Trophoblast cell (in vitro differentiated cells and primary cell): Measurements from ENCODE around the gene TNP2.
A peak's percentile ranks its signal among the peaks of the same experiment; 100 is the strongest.

ENCODE experiments used
- DNase-seq, 2 donors: peaks; one replicate each; pipeline ENCODE4 v3.0.0-alpha.2; 2016
- H2AFZ ChIP-seq: 2 replicates; pipeline ENCODE4 v1.6.1; 2013; ENCODE audit warnings: low read length, moderate library complexity, mild to moderate bottlenecking; ENCODE audit not compliant: insufficient read depth, poor library complexity
- H2AK5ac ChIP-seq: 2 replicates; pipeline ENCODE4 v1.6.1; 2013; ENCODE audit warnings: mild to moderate bottlenecking, low read length
- H2BK120ac ChIP-seq: 2 replicates; pipeline ENCODE4 v1.6.1; 2013; ENCODE audit warnings: low read length, mild to moderate bottlenecking, moderate library complexity; ENCODE audit not compliant: insufficient read depth, poor library complexity
- H2BK12ac ChIP-seq: 2 replicates; pipeline ENCODE4 v1.6.1; 2013; ENCODE audit warnings: mild to moderate bottlenecking, low read length, moderate library complexity
- H2BK5ac ChIP-seq: 2 replicates; pipeline ENCODE4 v1.6.1; 2013; ENCODE audit warnings: low read length, low read depth, moderate library complexity, mild to moderate bottlenecking; ENCODE audit not compliant: poor library complexity
- H3K14ac ChIP-seq: 2 replicates; pipeline ENCODE4 v1.6.1; 2013; ENCODE audit warnings: mild to moderate bottlenecking, low read length
- H3K18ac ChIP-seq: 2 replicates; pipeline ENCODE4 v1.6.1; 2013; ENCODE audit warnings: mild to moderate bottlenecking, low read length
- H3K23ac ChIP-seq: 2 replicates; pipeline ENCODE4 v1.6.1; 2013; ENCODE audit warnings: low read length
- H3K27ac ChIP-seq: 2 replicates; pipeline ENCODE4 v1.5.1; 2013; ENCODE audit warnings: low read depth, mild to moderate bottlenecking, inconsistent platforms, low read length, moderate library complexity
- H3K27me3 ChIP-seq: 2 replicates; pipeline ENCODE4 v1.6.1; 2013; ENCODE audit warnings: inconsistent platforms, mild to moderate bottlenecking, low read length, moderate library complexity; ENCODE audit not compliant: insufficient read depth
- H3K36me3 ChIP-seq, 2 experiments: 1 replicate in 1 of 2; 2 replicates in 1 of 2; pipeline ENCODE4 v1.6.1; 2013; ENCODE audit warnings: low read length in 2 of 2, mild to moderate bottlenecking in 2 of 2, moderate library complexity in 1 of 2; ENCODE audit not compliant: insufficient read depth in 2 of 2, control insufficient read depth in 1 of 2
- H3K4ac ChIP-seq: 2 replicates; pipeline ENCODE4 v1.6.1; 2013; ENCODE audit warnings: low read depth, mild to moderate bottlenecking, low read length, moderate library complexity
- H3K4me1 ChIP-seq, 2 experiments: 1 replicate in 1 of 2; 2 replicates in 1 of 2; pipeline ENCODE4 v1.6.1; 2013; ENCODE audit warnings: low read length in 2 of 2, mild to moderate bottlenecking in 2 of 2, moderate library complexity in 1 of 2; ENCODE audit not compliant: insufficient read depth in 2 of 2, control insufficient read depth in 1 of 2
- H3K4me2 ChIP-seq: 2 replicates; pipeline ENCODE4 v1.6.1; 2013; ENCODE audit warnings: inconsistent platforms, mild to moderate bottlenecking, low read length, moderate library complexity
- H3K4me3 ChIP-seq: 2 replicates; pipeline ENCODE4 v1.5.1; 2013; ENCODE audit warnings: mild to moderate bottlenecking, low read depth, low read length, inconsistent platforms
- H3K79me1 ChIP-seq: one replicate; pipeline ENCODE4 v1.6.1; 2013; ENCODE audit warnings: low read length
- H3K79me2 ChIP-seq: 2 replicates; pipeline ENCODE4 v1.6.1; 2013; ENCODE audit warnings: low read length, mild to moderate bottlenecking; ENCODE audit not compliant: control insufficient read depth, insufficient read depth, poor library complexity
- H3K9ac ChIP-seq: 2 replicates; pipeline ENCODE4 v1.6.1; 2013; ENCODE audit warnings: mild to moderate bottlenecking, low read length
- H3K9me3 ChIP-seq: 2 replicates; pipeline ENCODE4 v1.6.1; 2013; ENCODE audit warnings: low read depth, mild to moderate bottlenecking, control low read depth, inconsistent platforms, low read length; ENCODE audit not compliant: insufficient read depth
- H4K12ac ChIP-seq: 2 replicates; pipeline ENCODE4 v1.6.1; 2013; ENCODE audit warnings: low read depth, mild to moderate bottlenecking, low read length, moderate library complexity
- H4K8ac ChIP-seq: 2 replicates; pipeline ENCODE4 v1.6.1; 2013; ENCODE audit warnings: low read depth, mild to moderate bottlenecking, low read length, moderate library complexity
- H4K91ac ChIP-seq: one replicate; pipeline ENCODE4 v1.6.1; 2013; ENCODE audit warnings: low read depth, mild to moderate bottlenecking, low read length, moderate library complexity
- WGBS: extraction: QIAGEN DNeasy Blood & Tissue Kit; methylation state at CpG from one replicate; pipeline ENCODE4 v1.1.7; 2013; ENCODE audit warnings: missing lambda C conversion rate; ENCODE audit not compliant: insufficient read length, insufficient coverage; ENCODE audit errors: extremely low coverage; 5-methylcytosine and 5-hydroxymethylcytosine counted together

The TNP2 gene

DNA sequence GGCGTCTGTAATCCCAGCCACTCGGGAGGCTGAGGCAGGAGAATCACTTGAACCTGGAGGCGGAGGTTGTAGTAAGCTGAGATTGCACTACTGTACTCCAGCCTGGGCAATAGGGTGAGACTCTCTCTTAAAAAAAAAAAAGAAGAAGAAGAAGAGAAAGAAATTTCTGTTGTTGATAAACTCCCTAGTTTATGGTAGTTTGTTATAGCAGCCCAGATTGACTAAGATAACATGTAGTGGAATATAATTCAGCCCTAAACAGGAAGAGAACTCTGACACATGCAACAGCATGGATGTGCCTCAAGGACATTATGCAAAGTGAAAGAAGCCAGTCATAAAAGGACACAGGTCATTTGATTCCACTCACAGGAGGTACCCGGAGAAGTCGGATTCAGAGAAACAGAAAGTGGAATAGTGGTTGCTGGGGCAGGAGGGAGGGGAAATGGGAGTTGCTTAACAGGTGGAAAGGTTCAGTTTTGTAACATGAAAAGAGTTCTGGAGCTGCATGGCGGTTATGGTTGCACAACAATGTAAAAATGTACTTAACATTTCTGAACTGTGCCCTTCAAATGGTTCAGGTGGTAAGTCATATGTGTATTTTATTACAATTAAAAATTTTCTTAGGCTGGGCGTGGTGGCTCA is 38.0 kb upstream of the TNP2 start:
- no CpG with 5 or more reads among the region's 7 CpGs for WGBS
- Histone ChIP-seq H3K4me2 (no peak overlapping the region), H2BK12ac (no peak overlapping the region)

DNA sequence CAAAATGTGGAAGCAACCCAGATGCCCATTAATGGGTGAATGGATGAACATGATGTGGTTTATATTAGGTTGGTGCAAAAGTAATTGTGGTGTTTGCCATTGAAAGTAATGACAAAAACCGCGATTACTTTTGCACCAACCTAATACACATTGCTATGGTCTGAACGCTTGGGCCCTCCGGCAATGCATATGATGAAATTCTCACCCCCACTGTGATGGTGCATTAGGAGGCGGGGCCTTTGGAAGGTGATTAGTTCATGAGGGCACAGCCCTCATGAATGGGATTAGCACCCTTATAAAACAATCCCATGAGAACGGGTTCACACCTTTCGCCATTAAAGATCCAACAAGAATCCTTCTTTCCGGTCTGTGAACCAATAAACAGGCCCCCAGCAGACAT is 37.3 kb upstream of the TNP2 start:
- H3K4ac ChIP-seq: no peak overlapping the region
- H3K4me2 ChIP-seq: no peak overlapping the region
- H4K8ac ChIP-seq: no peak overlapping the region
- H3K9ac ChIP-seq: no peak overlapping the region
- no peak overlapping the region for H4K12ac ChIP-seq
- H2BK120ac ChIP-seq: no peak overlapping the region
- no peak overlapping the region for H3K4me3 ChIP-seq
- no peak overlapping the region for H3K27ac ChIP-seq
- H2AFZ ChIP-seq: no peak overlapping the region
- H3K79me2 ChIP-seq: no peaks in the 10 kb centered on the region
- no peaks in the 10 kb centered on the region for H3K36me3 ChIP-seq
- H3K4me1 ChIP-seq: peaks cover 9 to 14% of the 10 kb centered on the region in 2 experiments
- H3K79me1 ChIP-seq: peaks cover 4% of the 10 kb centered on the region
- H3K23ac ChIP-seq: no peak overlapping the region
- no peak overlapping the region for H2AK5ac ChIP-seq
- no peaks in the 10 kb centered on the region for H3K27me3 ChIP-seq
- no CpG with 5 or more reads among the region's 8 CpGs for WGBS
- H2BK5ac ChIP-seq: no peak overlapping the region
- H2BK12ac ChIP-seq: no peak overlapping the region
- no peak overlapping the region for H3K14ac ChIP-seq
- peak; percentile 54 to 68 for DNase-seq
- H3K9me3 ChIP-seq: no peaks in the 10 kb centered on the region
- H3K18ac ChIP-seq: no peak overlapping the region
- H4K91ac ChIP-seq: no peak overlapping the region

More for the DNA sequence above, 38.0 kb upstream of the TNP2 start:
- no peaks in the 10 kb centered on the region for H3K79me2 ChIP-seq
- H3K36me3 ChIP-seq: no peaks in the 10 kb centered on the region
- no peak overlapping the region for H3K18ac ChIP-seq
- no peak overlapping the region for H2AFZ ChIP-seq
- H3K4me3 ChIP-seq: no peak overlapping the region
- DNase-seq: peak; percentile 91 to 96
- H3K4ac ChIP-seq: no peak overlapping the region
- no peak overlapping the region for H4K12ac ChIP-seq
- H3K9me3 ChIP-seq: no peaks in the 10 kb centered on the region
- H3K9ac ChIP-seq: no peak overlapping the region
- H4K91ac ChIP-seq: no peak overlapping the region
- H2BK120ac ChIP-seq: no peak overlapping the region
- H3K79me1 ChIP-seq: peaks cover 6% of the 10 kb centered on the region
- H2BK5ac ChIP-seq: no peak overlapping the region
- H3K14ac ChIP-seq: no peak overlapping the region
- no peak overlapping the region for H2AK5ac ChIP-seq
- peaks cover 13 to 19% of the 10 kb centered on the region in 2 experiments for H3K4me1 ChIP-seq
- H3K27me3 ChIP-seq: no peaks in the 10 kb centered on the region
- H3K23ac ChIP-seq: no peak overlapping the region
- no peak overlapping the region for H3K27ac ChIP-seq
- no peak overlapping the region for H4K8ac ChIP-seq

DNA sequence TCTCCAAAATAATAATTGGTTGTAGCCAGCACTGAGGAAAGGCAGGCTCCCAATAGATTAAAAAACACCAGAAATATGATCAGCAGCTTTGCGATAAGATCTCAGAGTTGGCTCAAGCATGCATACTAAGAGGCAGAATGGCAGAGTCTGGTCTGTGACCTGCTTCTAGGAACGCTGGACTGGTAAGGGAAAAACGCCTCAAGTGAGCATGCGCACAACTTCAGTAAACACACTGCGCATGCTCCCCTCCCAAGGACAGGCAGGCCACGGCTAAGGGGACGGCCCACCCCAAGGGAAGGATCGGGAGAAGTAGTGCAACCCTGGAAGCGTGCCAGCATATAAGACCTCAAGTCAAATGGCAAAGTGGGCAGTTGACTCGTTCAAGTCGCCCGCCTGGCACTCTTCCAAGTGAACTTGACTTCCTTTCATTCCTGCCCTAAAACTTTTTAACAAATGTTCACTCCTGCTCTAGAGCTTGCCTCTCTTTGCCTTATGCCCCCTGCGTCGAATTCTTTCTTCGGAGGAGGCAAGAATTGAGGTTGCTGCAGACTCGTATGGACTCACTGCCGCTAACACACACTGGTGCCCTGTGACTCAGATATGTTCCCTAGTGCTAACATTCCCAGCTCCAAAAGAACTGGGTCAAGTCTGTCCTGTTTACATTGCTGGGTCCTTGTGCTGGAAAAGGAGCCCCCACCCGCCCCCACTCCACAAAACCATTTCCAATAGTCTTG is 34.4 kb upstream of the TNP2 start:
- Histone ChIP-seq H3K9ac (no peak overlapping the region), H3K14ac (no peak overlapping the region), H3K23ac (no peak overlapping the region), H3K9me3 (no peaks in the 10 kb centered on the region), H2BK12ac (peak overlapping the region; percentile 1), H3K4ac (no peak overlapping the region), H3K18ac (no peak overlapping the region), H3K27ac (no peak overlapping the region), H3K4me1 (peaks cover 8 to 9% of the 10 kb centered on the region in 2 experiments), H3K79me1 (peaks cover 4% of the 10 kb centered on the region), H4K8ac (peak overlapping the region; percentile 21), H3K79me2 (no peaks in the 10 kb centered on the region), H2BK5ac (no peak overlapping the region), H4K91ac (peak overlapping the region; percentile 31), H4K12ac (no peak overlapping the region), H3K36me3 (no peaks in the 10 kb centered on the region), H2BK120ac (peak overlapping the region; percentile 0), H3K27me3 (no peaks in the 10 kb centered on the region), H2AK5ac (no peak overlapping the region), H2AFZ (no peak overlapping the region), H3K4me3 (no peak overlapping the region), H3K4me2 (no peak overlapping the region)
- peak; percentile 85 to 96 for DNase-seq
- WGBS: no CpG with 5 or more reads among the region's 18 CpGs

DNA sequence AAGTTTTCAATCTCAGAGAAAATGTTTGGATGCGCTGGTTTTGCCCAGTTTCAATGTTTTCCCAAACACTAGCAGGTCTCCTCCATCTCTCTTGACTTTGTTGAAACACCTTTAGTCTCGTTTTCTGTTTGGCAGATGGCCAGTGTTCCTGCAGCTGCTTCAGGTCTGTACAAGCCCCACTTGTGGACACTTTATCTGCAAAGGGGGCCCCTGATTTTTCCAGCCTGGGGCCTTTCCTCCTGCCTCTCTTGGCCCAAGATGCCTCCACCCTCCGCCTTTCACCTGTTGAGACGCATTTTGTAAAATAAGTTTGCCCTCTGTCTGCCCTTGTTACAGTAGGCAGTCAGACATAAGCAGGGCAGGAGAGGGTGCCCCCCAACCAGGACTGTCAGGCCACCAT is 33.9 kb upstream of the TNP2 start:
- Histone ChIP-seq H4K91ac (no peak overlapping the region), H2BK120ac (no peak overlapping the region), H2BK12ac (no peak overlapping the region), H3K9ac (no peak overlapping the region), H3K4me3 (no peak overlapping the region), H3K14ac (no peak overlapping the region), H3K18ac (no peak overlapping the region), H3K4ac (no peak overlapping the region), H3K9me3 (no peaks in the 10 kb centered on the region), H3K23ac (no peak overlapping the region), H2AFZ (no peak overlapping the region), H2BK5ac (no peak overlapping the region), H2AK5ac (no peak overlapping the region), H4K8ac (no peak overlapping the region), H3K27ac (no peak overlapping the region), H3K36me3 (no peaks in the 10 kb centered on the region), H3K79me1 (peaks cover 4% of the 10 kb centered on the region), H4K12ac (no peak overlapping the region), H3K4me2 (peak overlapping the region; percentile 7), H3K79me2 (no peaks in the 10 kb centered on the region), H3K27me3 (no peaks in the 10 kb centered on the region), H3K4me1 (peaks cover 8 to 9% of the 10 kb centered on the region in 2 experiments)
- WGBS: no CpG with 5 or more reads among the region's 4 CpGs
- DNase-seq: no peak
